A549 treated with ZK216348 at 1 μM for 4 hours (cell line): Measurements from ENCODE around the gene EVI5L. TPM values are rescaled to one million over a fixed set of nuclear protein-coding genes. Genes with fewer than 3 reads are reported as not detected.

ENCODE experiments used
- total RNA-seq: library from RNA; stranded (reverse); fragments of 200-300 nt; extraction: Qiagen RNA extraction; gene quantifications from 5 replicates; pipeline ENCODE4 v1.2.3, GENCODE V29; 2022; ENCODE audit warnings: low read depth

EVI5L gene
- total RNA-seq, result 1.0 to 2.1 TPM (median 2.0 TPM) in 5 replicates

DNA sequence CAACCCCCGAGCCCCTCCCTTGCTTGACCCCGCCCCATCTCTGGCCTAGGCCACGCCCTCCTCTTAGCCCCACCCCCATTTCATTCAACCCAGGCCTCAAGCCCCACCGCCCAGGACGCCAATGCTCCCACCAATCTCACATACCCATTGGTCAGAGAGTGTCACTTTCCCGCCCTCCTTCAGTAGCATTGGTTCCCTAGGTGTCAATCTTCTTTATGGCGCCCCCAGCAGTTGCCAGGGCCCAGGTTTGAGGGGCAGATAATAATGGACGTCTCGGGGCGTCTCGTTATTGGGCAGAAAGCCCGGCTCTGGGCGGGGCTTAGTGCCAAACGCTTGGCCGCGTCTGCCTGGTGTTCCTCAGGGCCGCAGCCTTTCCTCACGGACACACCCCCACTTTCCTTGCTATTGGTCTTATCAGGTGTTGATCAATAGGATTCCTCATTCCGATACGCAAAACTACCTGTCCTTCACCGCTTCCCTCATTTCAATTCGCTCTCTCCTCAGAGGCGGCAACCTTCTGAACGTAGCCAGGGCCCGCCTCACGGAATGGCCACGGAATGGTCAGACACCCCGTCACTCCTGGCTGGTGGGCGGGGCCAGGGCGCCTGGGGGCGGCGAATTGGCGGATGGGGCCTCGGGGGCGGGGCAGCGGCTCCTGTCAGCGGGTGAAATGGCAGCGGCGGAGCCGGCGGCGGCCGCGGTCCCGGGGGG is at the start of gene EVI5L:
Gene EVI5L, plus strand, starts transcription at position 658 of the 711 bp plus-strand sequence. CDS start 16,325 bp downstream, outside the sequence.

DNA sequence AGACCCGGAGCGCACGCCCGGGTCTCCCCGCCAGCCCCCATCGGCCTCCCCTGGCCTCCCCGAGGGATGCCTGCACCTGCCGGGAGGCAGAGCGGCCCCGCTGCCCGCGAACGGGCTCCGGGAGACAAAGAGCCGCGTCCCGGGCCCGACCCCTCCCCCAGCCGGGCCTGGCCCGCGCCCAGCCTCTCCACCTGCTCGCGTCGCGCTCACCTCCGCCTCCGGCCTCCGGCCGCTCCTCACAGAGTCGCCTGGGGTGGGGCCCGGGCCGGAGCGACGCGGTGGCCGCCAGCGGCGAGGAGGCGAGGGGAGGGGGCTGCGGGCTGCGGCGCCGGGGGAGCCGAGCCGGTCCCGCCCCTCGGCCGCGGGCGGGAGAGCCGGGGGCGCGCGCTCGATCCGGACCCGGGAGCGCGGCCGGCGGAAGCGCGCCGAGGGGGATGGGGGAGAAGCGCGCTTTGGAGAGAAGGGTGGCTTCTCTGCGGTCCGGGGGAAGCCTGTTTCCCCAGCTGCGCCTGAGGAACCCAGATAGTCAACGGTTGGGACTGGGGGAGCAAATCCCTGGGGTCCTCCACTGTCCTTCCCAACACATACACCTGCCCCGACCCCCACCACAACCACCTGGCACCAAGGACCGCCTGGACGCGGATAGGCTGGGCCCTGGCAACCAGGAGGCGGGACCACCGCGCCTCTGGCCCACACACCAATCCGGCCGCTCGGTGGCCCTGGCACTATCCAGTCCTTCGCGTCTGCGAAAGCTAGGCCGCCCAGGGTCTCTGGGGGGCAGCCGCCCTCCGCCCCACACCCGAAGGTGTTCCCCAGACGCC is 44.3 kb downstream of the EVI5L start, which contains the start of gene PRR36:
Gene PRR36, minus strand, starts transcription at position 315 of the 821 bp plus-strand sequence. CDS start 701 bp downstream, outside the sequence.

GRCh38 chr19:7888145-7888825 is 58.3 kb downstream of the EVI5L start, which contains the start of gene LRRC8E:
Gene LRRC8E, plus strand, starts transcription at chr19:7888510. Its CDS starts 7,094 bp downstream, at chr19:7895604.

GRCh38 chr19:7903244-7904073 is 73.4 kb downstream of the EVI5L start, which contains the start of gene MAP2K7:
Gene MAP2K7, plus strand, starts transcription at chr19:7903877. Its CDS starts 68 bp downstream, at chr19:7903945.

Other genes with a start within 250 kb of the EVI5L start
- gene CAMSAP3, start 234.4 kb upstream of the EVI5L start, total RNA-seq, result 2.4 to 6.9 TPM (median 4.3 TPM) in 5 replicates
- 15.8 to 27.9 TPM (median 26.8 TPM) in 5 replicates for gene XAB2, start 200.7 kb upstream of the EVI5L start, total RNA-seq
- gene PET100, start 200.4 kb upstream of the EVI5L start, total RNA-seq, result 43.5 to 95.4 TPM (median 54.5 TPM) in 5 replicates
- gene PCP2, start 196.5 kb upstream of the EVI5L start, total RNA-seq, result not detected in 5 replicates
- 26.8 to 46.6 TPM (median 39.2 TPM) in 5 replicates for gene STXBP2, start 193.1 kb upstream of the EVI5L start, total RNA-seq
- gene RETN, start 161.2 kb upstream of the EVI5L start, total RNA-seq, result not detected in 5 replicates
- not detected in 5 replicates for gene MCEMP1, start 153.1 kb upstream of the EVI5L start, total RNA-seq
- gene TRAPPC5, start 149.4 kb upstream of the EVI5L start, total RNA-seq, result 43.1 to 110 TPM (median 100 TPM) in 5 replicates
- gene FCER2, start 128.1 kb upstream of the EVI5L start, total RNA-seq, result not detected in 5 replicates
- gene CLEC4G, start 98.1 kb upstream of the EVI5L start, total RNA-seq, result not detected in 5 replicates
- gene CD209, start 82.7 kb upstream of the EVI5L start, total RNA-seq, result not detected in 5 replicates
- gene CLEC4M, start 67.0 kb upstream of the EVI5L start, total RNA-seq, result not detected in 5 replicates
- 0.17 to 0.59 TPM (median 0.28 TPM) in 5 replicates for gene PRR36, start 44.2 kb downstream of the EVI5L start, total RNA-seq
- 4.3 to 6.2 TPM (median 5.6 TPM) in 5 replicates for gene LRRC8E, start 58.3 kb downstream of the EVI5L start, total RNA-seq
- 8.7 to 17.7 TPM (median 16.0 TPM) in 5 replicates for gene MAP2K7, start 73.7 kb downstream of the EVI5L start, total RNA-seq
- 1.4 to 2.8 TPM (median 2.2 TPM) in 4 of 5 replicates, not detected in the other for gene TGFBR3L, start 84.6 kb downstream of the EVI5L start, total RNA-seq
- 16.6 to 29.5 TPM (median 28.4 TPM) in 5 replicates for gene SNAPC2, start 90.1 kb downstream of the EVI5L start, total RNA-seq
- 6.0 to 28.0 TPM (median 24.6 TPM) in 5 replicates for gene CTXN1, start 95.9 kb downstream of the EVI5L start, total RNA-seq
- gene TIMM44, start 113.4 kb downstream of the EVI5L start, total RNA-seq, result 27.8 to 34.5 TPM (median 30.3 TPM) in 5 replicates
- 60.2 to 70.8 TPM (median 66.7 TPM) in 5 replicates for gene ELAVL1, start 175.4 kb downstream of the EVI5L start, total RNA-seq
- not detected in 5 replicates for gene CCL25, start 222.5 kb downstream of the EVI5L start, total RNA-seq